Natural killer cell (primary cell): ENCODE results near the gene SLC9A7. TPM values are rescaled to one million over a fixed set of nuclear protein-coding genes. Genes with fewer than 3 reads are reported as not detected.

ENCODE experiments used
- ATAC-seq, 3 donors: fragments of 150-1000 bp in 2 of 3; fragments of 200-7000 bp in 1 of 3; cut with Tn5 transposase; 1 replicate in 1 of 3; 2 replicates in 2 of 3; pipeline ENCODE4 v1.10.0; 2021; ENCODE audit warnings: mild to moderate bottlenecking in 2 of 3, moderate library complexity in 2 of 3
- DNase-seq, 2 donors: peaks; one replicate each; pipeline versions ENCODE4 v3.0.0 to v3.0.0-alpha.2; 2013 to 2021; ENCODE audit warnings: mixed read lengths in 1 of 2
- H3K27ac ChIP-seq: one replicate; pipeline ENCODE4 v1.5.1; 2013; ENCODE audit warnings: mild to moderate bottlenecking, low read length
- H3K27me3 ChIP-seq: one replicate; pipeline ENCODE4 v1.6.1; 2013; ENCODE audit warnings: low read length; ENCODE audit not compliant: control insufficient read depth, insufficient read depth
- H3K36me3 ChIP-seq: one replicate; pipeline ENCODE4 v1.6.1; 2013; ENCODE audit warnings: low read length; ENCODE audit not compliant: control insufficient read depth, insufficient read depth
- H3K4me1 ChIP-seq: one replicate; pipeline ENCODE4 v1.6.1; 2013; ENCODE audit warnings: low read length; ENCODE audit not compliant: control insufficient read depth, insufficient read depth
- H3K4me3 ChIP-seq: one replicate; pipeline ENCODE4 v1.5.1; 2013; ENCODE audit warnings: low read length
- H3K9me3 ChIP-seq: one replicate; pipeline ENCODE4 v1.6.1; 2013; ENCODE audit warnings: low read length; ENCODE audit not compliant: control insufficient read depth, insufficient read depth
- H3K27ac Mint-ChIP-seq, 2 donors: one replicate each; pipeline ENCODE4 v1.8.0; 2022; ENCODE audit warnings: mild to moderate bottlenecking in 2 of 2, mixed read lengths in 2 of 2, moderate library complexity in 1 of 2
- H3K27me3 Mint-ChIP-seq, 2 donors: one replicate each; pipeline ENCODE4 v1.8.0; 2022; ENCODE audit warnings: low read depth in 2 of 2, mixed read lengths in 2 of 2
- H3K36me3 Mint-ChIP-seq: one replicate; pipeline ENCODE4 v1.8.0; 2022; ENCODE audit warnings: mixed read lengths
- H3K4me1 Mint-ChIP-seq, 2 donors: one replicate each; pipeline ENCODE4 v1.8.0; 2022; ENCODE audit warnings: mixed read lengths in 2 of 2
- H3K4me3 Mint-ChIP-seq: one replicate; pipeline ENCODE4 v1.8.0; 2022; ENCODE audit warnings: mild to moderate bottlenecking, moderate library complexity, mixed read lengths
- H3K9me3 Mint-ChIP-seq, 2 donors: one replicate each; pipeline ENCODE4 v1.8.0; 2022; ENCODE audit warnings: mixed read lengths in 2 of 2
- WGBS: methylation state at CpG from one replicate; pipeline ENCODE4 v1.1.7; 2013; ENCODE audit warnings: missing lambda C conversion rate; ENCODE audit not compliant: insufficient coverage; 5-methylcytosine and 5-hydroxymethylcytosine counted together
- intact Hi-C: fragments of 100-400 bp; cut with micrococcal nuclease; formaldehyde crosslinking; loops from one replicate; pipeline ENCODE4 v1.14.2; 2022
- total RNA-seq, 4 donors: library from RNA; stranded (reverse); fragments of 120-200 nt in 1 of 4; gene quantifications; one replicate each; pipeline versions ENCODE4 v1.2.3 to v1.2.4, GENCODE V29; 2013 to 2022
- TF ChIP-seq, protein P1 (sequence below): fragments of 200-600 bp; IDR thresholded peaks from one replicate; pipeline ENCODE4 v1.8.0; 2022; ENCODE audit warnings: antibody characterized with exemption

The SLC9A7 gene
- total RNA-seq, 3 donors from 2014 or later (not counting 1 experiment from before 2014, with no cell fraction given): 0.39 to 1.1 (median 0.75) TPM

DNA sequence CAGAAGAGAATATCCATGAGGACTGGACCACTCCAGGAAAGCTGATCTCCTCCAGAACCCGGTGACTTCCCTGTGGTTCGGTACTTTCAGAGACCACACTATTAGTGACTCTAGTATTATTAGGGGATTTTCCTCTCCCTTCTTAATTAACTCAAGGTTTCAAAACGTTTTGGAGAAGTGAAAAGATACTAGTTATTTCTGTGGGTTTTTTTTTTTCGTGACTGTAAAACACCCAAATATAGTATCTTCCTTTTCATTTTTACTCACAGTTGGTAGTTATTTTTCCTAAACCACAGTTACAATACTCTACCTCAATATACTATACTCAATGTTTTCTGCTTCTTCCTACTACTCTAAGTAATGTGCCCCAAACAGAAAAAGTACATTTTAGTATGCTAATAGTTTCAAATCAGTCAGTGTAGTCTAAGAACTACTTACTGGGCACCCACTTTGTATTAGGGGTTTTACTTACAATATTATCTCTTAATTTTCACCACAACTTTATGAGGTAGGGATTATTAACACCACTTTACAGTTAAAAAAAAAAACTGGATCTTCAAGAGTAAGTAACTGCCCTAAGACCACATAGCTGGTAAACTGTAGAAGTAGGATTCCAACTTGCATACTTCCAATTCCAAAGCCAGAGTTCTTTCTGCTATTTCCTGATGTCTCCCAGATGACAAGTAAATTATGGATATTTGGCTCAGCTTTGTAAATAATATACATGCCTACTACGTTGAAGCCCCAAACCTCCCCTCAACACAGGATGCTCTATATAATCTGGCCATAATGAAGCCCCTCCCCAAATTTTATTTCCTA is 45.0 kb downstream of the SLC9A7 start:
- Histone ChIP-seq H3K9me3 (no peaks in the 10 kb centered on the region), H3K36me3 (no peaks in the 10 kb centered on the region), H3K4me1 (peaks cover 6% of the 10 kb centered on the region), H3K4me3 (no peak overlapping the region), H3K27ac (no peak overlapping the region), H3K27me3 (no peaks in the 10 kb centered on the region)
- TF ChIP-seq, protein P1, sequence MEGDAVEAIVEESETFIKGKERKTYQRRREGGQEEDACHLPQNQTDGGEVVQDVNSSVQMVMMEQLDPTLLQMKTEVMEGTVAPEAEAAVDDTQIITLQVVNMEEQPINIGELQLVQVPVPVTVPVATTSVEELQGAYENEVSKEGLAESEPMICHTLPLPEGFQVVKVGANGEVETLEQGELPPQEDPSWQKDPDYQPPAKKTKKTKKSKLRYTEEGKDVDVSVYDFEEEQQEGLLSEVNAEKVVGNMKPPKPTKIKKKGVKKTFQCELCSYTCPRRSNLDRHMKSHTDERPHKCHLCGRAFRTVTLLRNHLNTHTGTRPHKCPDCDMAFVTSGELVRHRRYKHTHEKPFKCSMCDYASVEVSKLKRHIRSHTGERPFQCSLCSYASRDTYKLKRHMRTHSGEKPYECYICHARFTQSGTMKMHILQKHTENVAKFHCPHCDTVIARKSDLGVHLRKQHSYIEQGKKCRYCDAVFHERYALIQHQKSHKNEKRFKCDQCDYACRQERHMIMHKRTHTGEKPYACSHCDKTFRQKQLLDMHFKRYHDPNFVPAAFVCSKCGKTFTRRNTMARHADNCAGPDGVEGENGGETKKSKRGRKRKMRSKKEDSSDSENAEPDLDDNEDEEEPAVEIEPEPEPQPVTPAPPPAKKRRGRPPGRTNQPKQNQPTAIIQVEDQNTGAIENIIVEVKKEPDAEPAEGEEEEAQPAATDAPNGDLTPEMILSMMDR: no peak
- H3K9me3 Mint-ChIP-seq: no peaks in the 10 kb centered on the region
- no peak overlapping the region for H3K27ac Mint-ChIP-seq
- ATAC-seq: no peak
- H3K4me1 Mint-ChIP-seq: peaks cover 0 to 7% of the 10 kb centered on the region in 2 donors
- intact Hi-C loops: no loop called here
- H3K27me3 Mint-ChIP-seq: peaks cover 4 to 19% of the 10 kb centered on the region in 2 donors
- no CpG with 5 or more reads among the region's 5 CpGs for WGBS
- no peak overlapping the region for H3K4me3 Mint-ChIP-seq
- no peaks in the 10 kb centered on the region for H3K36me3 Mint-ChIP-seq
- no peak for DNase-seq

DNA sequence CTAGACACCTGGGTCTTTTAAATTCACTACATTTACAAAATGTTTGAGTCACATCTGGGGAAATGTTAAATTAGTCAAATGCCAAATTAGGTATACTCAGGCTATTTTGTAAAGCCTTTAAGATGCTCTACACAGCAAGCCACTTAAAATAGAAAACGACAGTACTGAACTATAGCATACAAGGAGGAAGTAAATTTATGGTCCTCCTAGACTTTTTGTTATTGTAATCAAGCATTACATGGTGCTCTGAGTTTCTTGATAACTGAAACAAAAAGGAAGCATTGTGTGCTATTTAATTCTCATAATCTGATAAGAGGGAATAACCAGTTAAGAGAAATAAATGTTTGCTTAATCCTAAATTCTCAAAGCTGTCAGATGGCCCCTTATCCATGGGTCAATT is 46.2 kb downstream of the SLC9A7 start:
- no peaks in the 10 kb centered on the region for H3K9me3 ChIP-seq
- Mint-ChIP-seq H3K4me1 (peaks cover 0 to 7% of the 10 kb centered on the region in 2 donors), H3K27ac (no peak overlapping the region), H3K9me3 (no peaks in the 10 kb centered on the region), H3K27me3 (peaks cover 4 to 19% of the 10 kb centered on the region in 2 donors), H3K4me3 (no peak overlapping the region), H3K36me3 (no peaks in the 10 kb centered on the region)
- no peak overlapping the region for H3K4me3 ChIP-seq
- no peaks in the 10 kb centered on the region for H3K27me3 ChIP-seq
- intact Hi-C loops: no loop called here
- no peak for DNase-seq
- no peak for ATAC-seq
- H3K4me1 ChIP-seq: peaks cover 6% of the 10 kb centered on the region
- H3K36me3 ChIP-seq: no peaks in the 10 kb centered on the region
- TF ChIP-seq, protein P1: no peak
- WGBS: no CpG with 5 or more reads among the region's 1 CpG
- no peak overlapping the region for H3K27ac ChIP-seq

DNA sequence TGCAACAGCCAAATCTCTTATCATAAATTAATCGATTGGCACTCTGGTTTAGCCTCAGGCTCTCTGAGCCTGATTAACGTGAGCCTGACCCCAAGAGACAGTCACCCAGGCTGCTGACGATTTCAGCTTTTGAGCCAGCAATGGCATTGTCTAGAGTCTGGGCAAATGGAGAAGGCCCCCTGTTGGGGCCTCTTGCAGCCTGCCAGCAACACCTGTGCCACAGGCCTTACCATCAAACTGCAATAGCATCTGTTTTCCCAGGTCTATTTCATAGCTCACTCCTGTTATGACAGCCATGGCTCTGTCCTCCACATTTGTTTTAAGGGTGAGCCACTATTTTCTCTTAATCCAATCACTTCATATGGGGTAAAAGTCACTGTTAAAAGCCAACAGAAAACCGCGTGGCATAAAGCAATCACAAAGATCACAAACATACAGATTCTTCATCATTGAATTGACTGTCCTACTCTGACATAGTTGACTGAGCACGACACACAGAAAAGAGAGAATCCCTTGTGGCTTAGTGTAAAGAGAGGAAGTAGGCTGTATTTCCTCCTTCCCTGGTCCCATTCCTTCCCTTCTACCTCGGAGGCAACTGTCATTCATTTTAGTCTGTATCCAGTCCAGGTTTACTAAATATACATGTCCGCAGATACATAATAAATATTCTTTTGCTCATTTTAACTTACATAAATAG is 47.8 kb downstream of the SLC9A7 start:
- DNase-seq (no peak), ATAC-seq (no peak)
- WGBS: 53% methylated on average over 3 of the region's 8 CpGs
- H3K9me3 ChIP-seq: no peaks in the 10 kb centered on the region
- no peak overlapping the region for H3K27ac ChIP-seq
- no peaks in the 10 kb centered on the region for H3K36me3 Mint-ChIP-seq
- peaks cover 6% of the 10 kb centered on the region for H3K4me1 ChIP-seq
- H3K36me3 ChIP-seq: no peaks in the 10 kb centered on the region
- no peak overlapping the region for H3K4me3 Mint-ChIP-seq
- H3K27me3 Mint-ChIP-seq: peaks cover 4 to 30% of the 10 kb centered on the region in 2 donors
- peaks cover 0 to 7% of the 10 kb centered on the region in 2 donors for H3K4me1 Mint-ChIP-seq
- TF ChIP-seq, protein P1: no peak
- no peaks in the 10 kb centered on the region for H3K9me3 Mint-ChIP-seq
- no peak overlapping the region for H3K27ac Mint-ChIP-seq
- no peaks in the 10 kb centered on the region for H3K27me3 ChIP-seq
- intact Hi-C loops: no loop called here
- H3K4me3 ChIP-seq: no peak overlapping the region
